GM21423 (cell line): Measurements from ENCODE around the gene UBXN1.
A peak's percentile ranks its signal among the peaks of the same experiment; 100 is the strongest.
"Not testable (repeated sequence)": the region's sequence is repeated elsewhere in the genome, so short reads cannot be mapped to it uniquely, and the experiment has no call there.

Experiments used
- ATAC-seq: cut with Tn5 transposase; IDR thresholded peaks from one replicate; pipeline ENCODE4 v1.9.1; 2021; ENCODE audit warnings: mild to moderate bottlenecking, moderate library complexity; ENCODE audit not compliant: unreplicated experiment

The UBXN1 gene

GRCh38 chr11:62709247-62710000 lies 30.6 kb upstream of the UBXN1 start:
- peak; percentile 65 for ATAC-seq

- no peak for ATAC-seq
Measured at GRCh38 chr11:62708793-62709192, 29.9 kb upstream of the UBXN1 start.

GRCh38 chr11:62708392-62708791 lies 29.5 kb upstream of the UBXN1 start:
- no peak for ATAC-seq

- ATAC-seq, result no peak
Measured at GRCh38 chr11:62707277-62707861, 28.5 kb upstream of the UBXN1 start, which contains the start of the genes BSCL2 and GNG3. TSS of gene BSCL2 (minus strand) at chr11:62707424. CDS start at chr11:62707195, 229 bp downstream. TSS of gene GNG3 (plus strand) at chr11:62707676. CDS start at chr11:62708296, 620 bp downstream.

GRCh38 chr11:62706850-62707247 lies 28.0 kb upstream of the UBXN1 start:
- ATAC-seq, result no peak

GRCh38 chr11:62705880-62706849 lies 27.3 kb upstream of the UBXN1 start:
- ATAC-seq, result peak; percentile 51

- ATAC-seq, result no peak
Measured at GRCh38 chr11:62705413-62705812, 26.5 kb upstream of the UBXN1 start.

GRCh38 chr11:62703921-62704320 lies 25.0 kb upstream of the UBXN1 start:
- not testable (repeated sequence) for ATAC-seq

- ATAC-seq, result no peak
Measured at GRCh38 chr11:62702246-62702645, 23.4 kb upstream of the UBXN1 start.

- ATAC-seq, result no peak
Measured at GRCh38 chr11:62694455-62695167, 15.7 kb upstream of the UBXN1 start.

- not testable (repeated sequence) for ATAC-seq
Measured at GRCh38 chr11:62693624-62694023, 14.8 kb upstream of the UBXN1 start.

- no peak for ATAC-seq
Measured at GRCh38 chr11:62689421-62690183, 10.7 kb upstream of the UBXN1 start, which contains the start of gene LRRN4CL. TSS of gene LRRN4CL (minus strand) at chr11:62689530. CDS start at chr11:62688508, 1,022 bp downstream.

- no peak for ATAC-seq
Measured at GRCh38 chr11:62688491-62688890, 9.6 kb upstream of the UBXN1 start.

- ATAC-seq, result no peak
Measured at GRCh38 chr11:62687508-62688396, 8.9 kb upstream of the UBXN1 start.

- ATAC-seq, result no peak
Measured at GRCh38 chr11:62682518-62682917, 3.6 kb upstream of the UBXN1 start.

GRCh38 chr11:62680825-62681240 lies 2.0 kb upstream of the UBXN1 start:
- no peak for ATAC-seq

GRCh38 chr11:62678433-62678769 lies 472 bp downstream of the UBXN1 start:
- ATAC-seq, result peak; percentile 10

GRCh38 chr11:62677714-62678113 lies 1.2 kb downstream of the UBXN1 start:
- no peak for ATAC-seq

- ATAC-seq, result no peak
Measured at GRCh38 chr11:62677156-62677555, 1.7 kb downstream of the UBXN1 start.
